HG02840 (cell line): ENCODE data around the gene PCSK2.

Source experiments
- ATAC-seq: cut with Tn5 transposase; IDR thresholded peaks from one replicate; pipeline ENCODE4 v1.9.1; 2021; ENCODE audit warnings: mild to moderate bottlenecking, moderate library complexity, moderate number of reproducible peaks; ENCODE audit not compliant: unreplicated experiment, low FRiP score

PCSK2 gene

DNA sequence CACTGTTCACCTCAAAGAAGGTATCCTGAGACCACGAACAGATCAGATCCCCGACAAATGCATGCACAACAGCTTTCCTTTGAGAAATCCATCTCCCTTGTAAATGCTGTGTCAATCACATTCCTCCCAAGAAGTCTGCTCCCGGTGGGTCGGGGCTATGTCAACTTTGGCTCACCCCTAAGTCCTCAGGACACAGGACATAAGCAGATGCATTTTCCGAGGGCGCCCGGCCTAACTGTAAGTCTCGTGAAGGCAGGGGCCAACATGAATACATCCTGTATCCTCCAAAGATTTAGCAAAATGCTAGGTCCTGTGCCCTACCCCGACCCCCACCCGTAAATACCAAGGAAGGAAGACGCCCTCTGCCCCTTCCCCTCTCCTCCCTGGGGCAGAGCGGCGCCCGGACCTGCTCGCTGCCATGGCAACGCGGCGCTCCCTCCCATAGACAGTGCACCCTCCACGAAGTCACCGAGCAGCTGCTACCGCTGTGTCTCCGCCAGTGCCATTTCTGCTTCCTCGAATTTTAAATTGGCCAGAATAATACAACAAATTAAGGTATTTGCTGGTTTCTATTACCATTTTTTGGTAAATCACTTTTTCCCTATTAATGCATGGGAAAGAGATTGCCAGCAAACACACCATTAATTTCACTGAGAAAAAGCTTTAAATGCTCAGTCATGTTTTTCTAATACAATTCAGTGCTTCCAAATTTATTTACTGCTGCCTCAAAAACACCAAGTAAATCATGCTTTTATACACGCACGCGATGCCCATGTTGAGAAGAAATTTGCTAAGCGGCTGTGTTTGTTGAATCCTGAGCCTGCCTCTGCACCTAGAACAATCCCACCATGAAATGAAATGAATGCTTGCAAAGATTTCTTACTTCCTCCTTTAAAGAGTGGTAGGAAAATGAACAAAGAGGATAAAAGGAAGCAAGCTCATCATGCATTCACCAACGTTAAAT is 100.6 kb downstream of the PCSK2 start:
- no peak for ATAC-seq

GRCh38 chr20:17334932-17335331 is 108.1 kb downstream of the PCSK2 start:
- ATAC-seq, result no peak

DNA sequence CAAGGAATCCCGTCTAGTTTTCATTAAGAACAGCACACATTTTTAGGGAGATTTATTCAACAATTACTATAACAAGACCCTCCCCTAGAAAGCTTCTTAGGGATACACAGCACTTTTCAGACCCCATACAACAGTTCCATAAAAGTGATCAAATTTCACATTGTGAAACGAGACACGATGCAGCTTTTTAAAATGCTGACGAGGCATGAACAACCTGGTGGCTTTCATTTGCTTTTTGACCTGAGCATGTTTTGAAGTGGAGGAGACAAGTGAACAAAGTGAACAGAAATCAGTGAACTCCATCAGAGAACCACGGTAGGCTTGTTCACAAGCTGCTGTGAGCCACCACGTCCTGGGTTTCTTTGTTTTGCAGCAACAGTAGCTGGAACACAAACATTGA is 112.2 kb downstream of the PCSK2 start:
- ATAC-seq, result no peak

GRCh38 chr20:17343091-17343490 is 116.3 kb downstream of the PCSK2 start:
- ATAC-seq, result no peak

- ATAC-seq, result no peak
Measured at GRCh38 chr20:17343656-17344452, 117.0 kb downstream of the PCSK2 start.

- no peak for ATAC-seq
Measured at GRCh38 chr20:17344790-17345189, 118.0 kb downstream of the PCSK2 start.

- no peak for ATAC-seq
Measured at GRCh38 chr20:17345321-17345720, 118.5 kb downstream of the PCSK2 start.

DNA sequence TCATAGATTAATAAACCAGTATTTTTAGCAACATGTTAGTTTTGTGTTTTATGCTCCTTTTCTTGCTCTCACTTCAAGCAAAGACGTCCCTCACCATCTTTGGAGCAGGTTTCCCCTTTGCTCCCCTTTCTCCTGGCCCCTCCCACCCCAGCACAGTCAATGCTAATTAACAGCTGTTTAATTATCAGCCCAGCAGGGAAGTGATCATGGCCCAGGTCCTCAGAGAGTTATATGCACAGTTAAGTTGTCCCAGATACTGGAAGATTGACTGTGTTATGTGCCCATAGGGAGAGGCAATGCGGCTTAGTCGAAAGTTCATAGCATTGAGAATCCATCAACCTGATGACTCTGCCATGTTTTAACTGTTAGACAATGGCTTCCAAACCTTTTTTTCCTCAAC is 123.5 kb downstream of the PCSK2 start:
- ATAC-seq, result no peak

- no peak for ATAC-seq
Measured at GRCh38 chr20:17357238-17357637, 130.4 kb downstream of the PCSK2 start.

- no peak for ATAC-seq
Measured at GRCh38 chr20:17358854-17359253, 132.0 kb downstream of the PCSK2 start.

DNA sequence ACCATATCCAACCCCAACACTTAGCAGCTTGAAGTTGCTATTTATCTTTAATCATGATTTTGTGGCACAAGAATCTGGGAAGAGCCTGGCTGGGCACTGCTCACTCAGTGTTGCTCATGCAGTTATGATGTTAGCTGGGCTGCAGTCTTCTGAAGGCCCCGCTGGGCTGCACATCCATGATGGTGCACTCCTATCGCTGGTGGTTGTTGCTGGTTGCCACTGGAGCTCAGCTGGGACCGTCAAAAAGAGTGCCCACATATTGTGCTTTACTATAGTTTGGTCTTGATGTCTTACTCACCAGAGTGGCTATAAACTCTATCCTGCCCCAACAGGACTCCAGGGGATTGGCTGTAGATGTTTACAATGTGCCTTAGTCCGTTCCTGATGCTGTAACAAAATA is 137.8 kb downstream of the PCSK2 start:
- ATAC-seq, result no peak

DNA sequence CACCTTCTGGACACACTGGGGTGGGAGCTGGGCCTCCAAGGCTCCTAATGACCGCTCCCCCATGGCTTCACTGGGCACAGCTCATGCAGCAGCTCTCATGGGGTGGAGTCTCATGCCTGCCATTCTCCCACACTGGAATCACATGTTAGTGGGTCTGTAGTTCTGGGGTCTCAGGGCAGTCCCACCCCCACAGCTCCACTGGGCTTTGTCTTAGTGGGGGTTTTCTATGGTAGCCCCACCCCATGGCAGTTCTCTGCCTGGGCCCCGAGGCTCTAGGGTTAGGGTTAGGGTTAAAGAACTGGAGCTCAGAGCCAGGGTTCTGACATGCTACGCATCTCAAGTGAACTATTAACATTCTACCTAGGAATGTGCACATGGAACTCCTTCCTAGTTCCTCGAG is 139.0 kb downstream of the PCSK2 start:
- ATAC-seq, result no peak

DNA sequence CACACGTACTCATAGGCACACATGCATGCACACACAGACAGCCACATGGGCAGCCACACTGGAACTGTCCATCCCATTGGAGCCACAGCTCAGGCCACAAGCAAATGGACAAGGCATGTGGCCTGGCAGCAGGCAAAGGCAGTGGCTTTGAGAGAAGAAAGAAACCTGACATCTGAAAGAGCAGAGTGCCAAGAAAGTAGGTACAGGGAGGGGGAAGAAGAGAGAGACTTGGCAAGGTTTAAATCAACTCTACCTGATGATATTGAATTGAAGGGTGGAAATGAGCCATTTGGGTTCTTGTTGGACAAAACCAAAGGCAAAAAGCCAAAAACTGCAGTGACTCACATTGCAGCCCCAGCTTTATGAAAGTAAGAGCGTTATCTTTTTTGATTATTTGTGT is 142.7 kb downstream of the PCSK2 start:
- no peak for ATAC-seq

DNA sequence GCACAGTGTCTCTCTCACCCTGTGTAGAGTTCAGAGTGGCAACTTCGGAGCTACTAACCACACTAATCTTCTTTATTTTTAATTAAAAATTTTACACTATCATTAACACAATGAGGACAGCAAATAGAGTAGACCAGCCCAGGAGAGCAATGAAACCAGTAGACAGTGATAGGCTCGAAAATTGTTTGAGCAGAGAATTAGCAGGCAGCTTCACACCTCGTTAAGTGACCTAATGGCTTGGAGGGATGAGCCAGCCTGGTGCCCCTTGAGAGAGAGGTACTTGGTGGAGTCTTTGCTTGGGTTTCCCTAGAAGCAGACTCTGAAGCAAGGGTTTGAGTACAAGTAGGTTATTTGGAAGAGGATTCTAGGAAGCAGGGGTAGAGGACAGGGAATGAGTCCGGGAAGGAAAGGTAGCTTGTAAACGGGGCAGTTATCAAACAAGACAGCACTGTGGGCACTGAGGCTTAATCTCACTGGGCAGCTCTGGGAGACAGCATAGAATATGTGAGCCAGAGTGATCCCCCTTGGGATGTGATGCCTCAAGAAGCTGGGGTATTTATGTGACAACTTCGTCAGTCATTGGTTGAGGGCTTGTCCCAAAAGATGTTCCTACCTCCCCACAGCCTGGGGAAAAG is 146.1 kb downstream of the PCSK2 start:
- ATAC-seq, result no peak

- no peak for ATAC-seq
Measured at GRCh38 chr20:17374086-17374485, 147.2 kb downstream of the PCSK2 start.

DNA sequence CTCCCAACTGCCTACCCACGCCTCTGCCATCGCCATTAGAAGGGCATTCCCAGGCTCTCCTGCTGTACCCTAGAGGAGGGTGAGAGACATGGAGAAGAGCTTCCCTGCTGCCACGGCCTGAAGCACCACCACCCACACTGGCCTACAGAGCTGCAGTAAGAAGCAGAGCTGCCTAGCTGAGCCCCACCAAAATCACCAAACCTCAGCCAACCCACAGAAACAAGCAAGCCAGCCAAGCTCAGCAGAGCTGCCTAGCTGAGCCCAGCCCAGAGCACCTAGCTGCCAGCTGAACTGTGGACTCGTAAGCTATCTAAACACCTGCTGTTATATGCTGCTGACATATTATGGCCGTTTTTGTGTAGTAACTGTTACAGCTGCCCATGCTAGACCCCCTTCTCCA is 149.2 kb downstream of the PCSK2 start:
- ATAC-seq, result no peak

- ATAC-seq, result no peak
Measured at GRCh38 chr20:17377231-17377630, 150.4 kb downstream of the PCSK2 start.

DNA sequence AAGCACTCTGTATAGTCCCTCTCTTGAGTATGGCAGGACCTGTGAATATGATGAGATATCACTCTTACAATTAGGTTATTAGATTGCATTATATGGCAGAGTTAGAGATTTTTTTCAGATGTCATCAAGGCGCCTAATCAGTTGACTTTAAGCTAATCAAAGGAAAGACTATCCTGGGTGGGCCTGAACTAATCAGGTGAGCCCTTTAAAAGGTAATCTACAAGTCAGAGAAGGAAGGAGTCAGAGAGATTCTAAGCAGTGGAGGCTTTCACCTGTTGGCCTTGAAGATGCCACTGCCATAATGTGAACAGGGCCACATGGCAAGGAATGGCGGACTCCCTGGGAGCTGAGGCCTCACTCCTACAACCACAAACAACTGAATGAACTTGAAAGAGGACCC is 152.8 kb downstream of the PCSK2 start:
- no peak for ATAC-seq

GRCh38 chr20:17380801-17381200 is 154.0 kb downstream of the PCSK2 start:
- ATAC-seq, result no peak

DNA sequence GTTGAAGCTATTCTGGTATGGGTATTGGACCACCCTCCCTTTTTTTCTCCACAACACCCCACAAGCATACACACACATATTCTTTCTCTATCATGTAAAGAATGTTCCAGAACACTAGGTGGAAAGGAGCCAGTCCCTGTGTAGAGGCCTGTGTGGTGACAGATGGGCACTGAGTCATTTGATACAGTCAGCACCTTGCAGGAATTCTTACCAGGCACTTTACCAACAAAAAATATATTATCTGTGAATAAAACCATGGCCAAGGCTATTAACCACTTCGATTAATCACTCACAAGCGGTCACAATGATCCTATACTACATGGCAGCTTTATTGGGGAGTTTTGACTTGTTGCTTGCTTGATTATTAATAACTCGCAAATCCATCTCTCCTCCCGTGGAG is 154.9 kb downstream of the PCSK2 start:
- ATAC-seq, result no peak

DNA sequence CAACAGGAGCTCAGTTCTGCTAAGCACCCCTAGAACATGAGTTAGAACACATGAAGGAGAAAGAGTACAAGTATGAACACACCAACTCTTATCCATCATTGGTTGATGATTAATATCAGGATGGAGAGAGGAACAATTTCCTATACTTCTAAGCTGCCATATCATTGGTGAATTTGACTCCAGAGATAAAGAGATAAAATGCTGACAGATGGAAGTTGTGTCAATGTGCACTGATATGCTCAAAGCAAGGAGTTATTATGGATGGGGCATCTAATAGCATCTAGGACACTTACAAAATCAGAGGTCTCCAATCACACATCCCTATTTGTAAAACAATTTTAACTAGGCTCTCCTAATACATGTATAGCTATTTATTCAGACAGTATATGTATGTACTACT is 159.0 kb downstream of the PCSK2 start:
- no peak for ATAC-seq
